HFF-Myc (cell line): Measurements from ENCODE around the gene RNF115.

Source experiments
- DNase-seq: peaks from one replicate; pipeline ENCODE4 v3.0.0-alpha.2; 2011; ENCODE audit warnings: low read depth; ENCODE audit errors: extremely low read depth
- H3K4me3 ChIP-seq: replicated peaks from 2 replicates; pipeline ENCODE4 v1.5.1; 2011; ENCODE audit warnings: low read depth, mild to moderate bottlenecking, control low read depth, low read length
- CTCF ChIP-seq: IDR thresholded peaks from 2 replicates; pipeline ENCODE4 v1.5.1; 2012; ENCODE audit warnings: mild to moderate bottlenecking, low read depth, low read length, control low read depth; ENCODE audit errors: missing control alignments

The RNF115 gene

GRCh38 chr1:145702826-145703225 is 121.1 kb downstream of the RNF115 start:
- no peak for TF ChIP-seq CTCF
- H3K4me3 ChIP-seq: no peak overlapping the region
- no peak for DNase-seq

- no peak for TF ChIP-seq CTCF
- no peak overlapping the region for H3K4me3 ChIP-seq
- no peak for DNase-seq
Observed at GRCh38 chr1:145702052-145702451, 121.8 kb downstream of the RNF115 start.

GRCh38 chr1:145701306-145701862 is 122.5 kb downstream of the RNF115 start:
- H3K4me3 ChIP-seq: no peak overlapping the region

GRCh38 chr1:145696630-145696960 is 127.3 kb downstream of the RNF115 start:
- no peak for DNase-seq
- no peak for TF ChIP-seq CTCF
- no peak overlapping the region for H3K4me3 ChIP-seq

More at GRCh38 chr1:145701306-145701862, 122.5 kb downstream of the RNF115 start:
- TF ChIP-seq CTCF: no peak
- no peak for DNase-seq

- no peak for TF ChIP-seq CTCF
- no peak for DNase-seq
- no peak overlapping the region for H3K4me3 ChIP-seq
Observed at GRCh38 chr1:145695821-145696629, 127.9 kb downstream of the RNF115 start.

GRCh38 chr1:145692785-145693443 is 131.0 kb downstream of the RNF115 start:
- H3K4me3 ChIP-seq: no peak overlapping the region
- no peak for TF ChIP-seq CTCF
- no peak for DNase-seq
